Measurements from ENCODE around the gene NPHP4.

NPHP4 gene

DNA sequence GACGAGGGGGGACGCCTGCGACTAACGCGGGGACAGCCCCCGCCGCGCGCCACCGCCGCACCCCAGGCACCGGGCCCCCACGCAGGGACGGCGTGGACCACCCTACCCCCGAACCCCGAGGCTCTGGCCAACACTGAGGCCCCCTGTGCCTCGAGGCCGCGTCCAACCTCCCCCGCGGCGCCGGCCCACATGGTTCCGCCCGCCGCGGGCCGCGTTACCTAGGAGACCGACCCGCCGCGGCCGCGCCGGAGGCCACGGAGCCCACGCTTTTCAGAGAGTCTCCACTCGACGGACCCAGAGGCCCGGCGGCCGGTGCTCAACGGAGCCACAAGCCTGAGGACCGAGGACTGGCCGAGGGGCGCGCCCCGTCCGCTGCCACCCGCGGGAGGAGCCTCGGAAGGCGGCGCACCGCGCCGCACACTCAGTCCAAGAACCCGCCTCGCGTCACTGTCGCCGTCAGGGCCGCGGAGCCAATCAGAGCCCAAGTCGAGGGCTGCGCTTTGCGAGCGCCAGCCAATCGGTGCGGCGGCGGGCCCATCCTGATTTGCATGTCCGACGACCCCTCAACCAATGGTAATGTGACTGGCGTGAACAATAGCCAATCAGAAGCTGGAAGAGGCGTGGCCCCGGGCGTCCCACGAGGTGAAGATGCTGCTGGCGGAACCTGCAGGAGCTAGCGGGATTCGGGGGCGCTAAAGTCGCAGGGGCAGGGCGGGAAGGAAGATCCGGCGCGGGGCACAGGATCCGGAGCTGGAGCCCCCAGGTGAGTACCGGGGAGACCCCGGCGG is at the start of gene NPHP4:
NPHP4 (minus strand) TSS at position 400 of the 788 bp plus-strand sequence. CDS start 6,136 bp downstream, outside the sequence.
- Mint-ChIP-seq H3K27ac (peak within 1 kb of the TSS; percentile 30 to 85 (median 72)), H3K9me3 (no peaks in the 10 kb centered on the region), H3K36me3 (ENCODE audit: low read depth) (no peaks in the 10 kb centered on the region), H3K4me1 (peaks cover 17% of the 10 kb centered on the region), H3K4me3 (peak within 1 kb of the TSS; percentile 89 to 98 (median 98)), H3K27me3 (ENCODE audit: low read depth) (peaks cover 23% of the 10 kb centered on the region)
- TF ChIP-seq, protein P1, sequence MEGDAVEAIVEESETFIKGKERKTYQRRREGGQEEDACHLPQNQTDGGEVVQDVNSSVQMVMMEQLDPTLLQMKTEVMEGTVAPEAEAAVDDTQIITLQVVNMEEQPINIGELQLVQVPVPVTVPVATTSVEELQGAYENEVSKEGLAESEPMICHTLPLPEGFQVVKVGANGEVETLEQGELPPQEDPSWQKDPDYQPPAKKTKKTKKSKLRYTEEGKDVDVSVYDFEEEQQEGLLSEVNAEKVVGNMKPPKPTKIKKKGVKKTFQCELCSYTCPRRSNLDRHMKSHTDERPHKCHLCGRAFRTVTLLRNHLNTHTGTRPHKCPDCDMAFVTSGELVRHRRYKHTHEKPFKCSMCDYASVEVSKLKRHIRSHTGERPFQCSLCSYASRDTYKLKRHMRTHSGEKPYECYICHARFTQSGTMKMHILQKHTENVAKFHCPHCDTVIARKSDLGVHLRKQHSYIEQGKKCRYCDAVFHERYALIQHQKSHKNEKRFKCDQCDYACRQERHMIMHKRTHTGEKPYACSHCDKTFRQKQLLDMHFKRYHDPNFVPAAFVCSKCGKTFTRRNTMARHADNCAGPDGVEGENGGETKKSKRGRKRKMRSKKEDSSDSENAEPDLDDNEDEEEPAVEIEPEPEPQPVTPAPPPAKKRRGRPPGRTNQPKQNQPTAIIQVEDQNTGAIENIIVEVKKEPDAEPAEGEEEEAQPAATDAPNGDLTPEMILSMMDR (IDR thresholded peaks at IDR 0.05; ENCODE audit: unreplicated experiment in 3 of 3) = no peak

DNA sequence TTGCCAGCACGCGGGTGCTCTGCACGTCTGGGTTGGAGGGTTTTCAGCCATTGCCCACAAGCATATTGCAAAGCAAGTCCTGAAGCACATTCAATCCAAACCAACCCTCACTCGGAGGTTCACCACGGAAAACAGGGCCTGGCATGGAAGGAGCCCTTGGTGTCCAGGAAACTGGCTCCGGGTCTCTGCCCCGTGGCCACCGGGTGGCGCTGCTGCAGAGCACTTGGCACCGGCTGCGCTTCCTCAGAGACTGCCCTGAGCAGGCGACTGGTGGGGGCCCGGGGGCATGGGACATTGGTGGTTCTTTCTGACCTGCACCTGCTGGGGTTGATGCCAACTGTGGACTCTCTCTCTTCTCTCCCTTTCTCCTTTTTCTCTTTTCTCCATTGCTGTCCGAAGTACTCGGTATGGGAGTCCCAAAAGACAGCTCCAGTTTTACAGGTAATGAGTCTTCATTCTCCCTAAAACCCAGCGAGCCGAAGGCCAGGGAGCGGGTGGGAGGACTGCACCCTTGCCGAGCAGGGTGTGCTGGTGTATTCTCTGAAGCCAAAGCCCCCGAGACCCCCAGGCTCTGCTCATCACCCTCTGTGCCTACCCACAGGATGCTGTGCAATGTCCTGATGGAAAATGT is 49.3 kb upstream of the NPHP4 start:
- TF ChIP-seq, protein P1 (IDR thresholded peaks at IDR 0.05; ENCODE audit: unreplicated experiment in 3 of 3) = peak; percentile 22 to 56 (median 36)
- no peak overlapping the region for H3K4me3 Mint-ChIP-seq
- peaks cover 48% of the 10 kb centered on the region for H3K27me3 Mint-ChIP-seq (ENCODE audit: low read depth)
- no peaks in the 10 kb centered on the region for H3K36me3 Mint-ChIP-seq (ENCODE audit: low read depth)
- H3K27ac Mint-ChIP-seq = no peak overlapping the region
- H3K9me3 Mint-ChIP-seq = no peaks in the 10 kb centered on the region
- no peaks in the 10 kb centered on the region for H3K4me1 Mint-ChIP-seq

DNA sequence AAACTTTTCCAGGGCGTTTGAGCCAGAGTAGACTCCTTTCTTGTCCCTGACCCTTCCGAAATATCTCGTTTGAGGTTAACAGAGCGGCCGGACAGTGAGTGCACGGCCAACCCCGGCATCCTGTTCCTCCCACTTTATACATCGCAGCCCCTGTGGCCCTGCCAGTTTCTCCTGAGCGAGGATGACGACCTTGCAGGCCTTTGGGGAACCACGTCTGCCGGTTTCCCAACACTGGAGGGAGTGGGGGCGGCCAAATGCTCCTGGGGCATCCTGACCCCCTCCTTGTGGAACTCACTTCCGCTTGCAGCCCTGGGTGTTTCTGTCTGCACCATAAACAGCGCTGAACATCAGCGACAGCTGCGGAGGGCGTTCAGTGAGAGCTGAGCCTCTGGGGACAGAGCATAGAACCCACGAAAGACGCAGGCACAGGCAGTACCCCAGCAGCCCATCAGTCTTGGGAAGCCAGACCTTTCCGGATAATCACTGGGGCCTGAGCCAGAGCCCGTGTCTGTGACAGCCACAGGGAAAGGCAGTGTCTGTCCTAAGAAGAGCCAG is 48.7 kb upstream of the NPHP4 start:
- Mint-ChIP-seq H3K4me1 (no peaks in the 10 kb centered on the region), H3K36me3 (ENCODE audit: low read depth) (no peaks in the 10 kb centered on the region)

DNA sequence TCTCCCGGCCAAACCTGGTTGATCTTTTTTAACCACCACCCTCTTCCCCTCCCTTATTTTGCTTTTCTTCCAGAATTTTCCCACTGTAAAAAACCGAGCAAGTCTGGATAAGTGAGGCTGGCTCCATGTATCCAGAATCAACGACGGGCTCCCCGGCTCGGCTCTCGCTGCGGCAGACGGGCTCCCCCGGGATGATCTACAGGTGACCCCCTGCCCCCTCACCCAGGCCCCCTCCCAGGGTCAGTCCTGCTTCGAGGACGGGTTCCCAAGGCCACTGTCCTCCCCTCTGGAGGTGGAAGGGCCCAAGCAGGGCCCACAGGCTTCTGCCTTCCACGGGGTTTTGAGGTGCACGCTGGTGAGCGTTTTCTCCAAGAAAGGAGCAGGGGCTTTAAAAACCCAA is 48.2 kb upstream of the NPHP4 start:
- Mint-ChIP-seq H3K9me3 (no peaks in the 10 kb centered on the region), H3K27ac (no peak overlapping the region), H3K4me3 (no peak overlapping the region), H3K27me3 (ENCODE audit: low read depth) (peaks cover 51% of the 10 kb centered on the region), H3K36me3 (ENCODE audit: low read depth) (no peaks in the 10 kb centered on the region), H3K4me1 (no peaks in the 10 kb centered on the region)
- TF ChIP-seq, protein P1 (IDR thresholded peaks at IDR 0.05; ENCODE audit: unreplicated experiment in 3 of 3) = no peak

More for the DNA sequence above, 48.7 kb upstream of the NPHP4 start:
- TF ChIP-seq, protein P1 (IDR thresholded peaks at IDR 0.05; ENCODE audit: unreplicated experiment in 3 of 3) = no peak
- Mint-ChIP-seq H3K9me3 (no peaks in the 10 kb centered on the region), H3K27ac (no peak overlapping the region), H3K27me3 (ENCODE audit: low read depth) (peaks cover 48% of the 10 kb centered on the region), H3K4me3 (no peak overlapping the region)

DNA sequence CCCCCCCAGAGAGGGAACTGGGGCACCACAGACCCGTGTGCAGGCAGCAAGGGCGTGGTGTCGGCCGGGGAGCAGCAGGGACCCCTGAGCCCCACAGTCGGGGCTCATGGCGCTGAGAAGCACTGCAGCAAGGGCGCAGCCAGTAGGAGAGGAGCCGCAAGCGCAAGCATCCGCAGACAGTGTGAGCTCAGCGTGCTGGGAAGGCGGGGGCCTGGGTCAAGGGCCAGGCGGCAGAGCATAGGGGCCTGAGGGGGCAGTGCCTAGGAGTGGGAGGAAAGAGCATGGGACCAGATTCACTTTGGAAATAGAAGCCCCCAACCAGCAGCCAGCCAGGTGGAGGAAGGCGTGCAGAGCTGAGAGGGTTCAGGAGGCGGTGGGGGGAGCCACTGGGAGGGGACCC is 46.8 kb upstream of the NPHP4 start:
- Mint-ChIP-seq H3K27ac (no peak overlapping the region), H3K27me3 (ENCODE audit: low read depth) (peaks cover 50% of the 10 kb centered on the region), H3K9me3 (no peaks in the 10 kb centered on the region), H3K4me1 (no peaks in the 10 kb centered on the region), H3K36me3 (ENCODE audit: low read depth) (no peaks in the 10 kb centered on the region), H3K4me3 (no peak overlapping the region)
- TF ChIP-seq, protein P1 (IDR thresholded peaks at IDR 0.05; ENCODE audit: unreplicated experiment in 3 of 3) = no peak

Measured in nephron (organoid).